Measurements from ENCODE around the gene OSBPL5. TPM values are rescaled to one million over a fixed set of nuclear protein-coding genes. Genes with fewer than 3 reads are reported as not detected.

OSBPL5 gene
- total and polyA plus RNA-seq, 9 of the 15 experiments (the other 6 are each of a cell fraction or from before 2014, with no cell fraction given), result 0.06 to 14.8 (median 3.2) TPM

DNA sequence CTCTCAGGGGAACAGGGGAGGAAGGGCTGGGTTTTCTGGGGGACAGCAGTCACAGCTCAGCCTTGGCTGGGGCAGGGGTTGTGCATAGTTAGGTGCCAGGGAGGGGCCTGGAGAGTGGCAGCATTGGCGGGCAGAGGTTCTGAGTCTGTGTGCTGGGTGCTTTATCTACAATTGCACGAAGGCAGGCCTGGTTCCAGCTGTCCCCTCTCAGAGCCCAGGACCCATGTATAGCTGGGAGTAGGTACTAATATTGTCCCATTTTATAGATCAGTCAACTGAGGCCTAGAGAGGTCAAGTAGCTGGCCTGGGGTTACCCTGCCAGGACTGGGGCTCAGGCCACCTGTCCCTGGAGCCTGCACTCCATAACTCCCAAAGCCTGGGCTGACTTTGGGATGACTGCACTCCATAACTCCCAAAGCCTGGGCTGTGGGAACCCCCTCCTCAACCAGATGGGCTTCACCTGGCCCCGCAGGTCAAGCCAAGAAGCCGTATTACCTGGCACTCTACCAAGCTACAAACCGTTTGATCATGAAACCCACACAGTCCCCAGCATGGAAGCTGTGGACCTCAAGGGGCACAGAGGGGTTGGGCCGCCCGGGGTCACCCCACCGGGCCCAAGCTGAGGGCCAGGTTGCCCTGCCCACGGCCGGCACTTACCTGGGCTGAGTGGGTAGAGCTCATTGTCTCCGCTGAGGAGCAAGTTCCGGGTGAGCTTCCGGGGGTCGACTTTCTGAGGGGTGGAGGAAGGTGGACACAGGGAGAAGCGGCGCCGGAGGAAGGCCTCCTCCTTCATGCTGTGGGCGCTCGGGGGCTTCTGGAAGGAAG lies 36.5 kb downstream of the OSBPL5 start:
- Histone ChIP-seq H3K27me3 (ENCODE audit: control insufficient read depth in 2 of 2, insufficient read depth in 2 of 2, low read length in 2 of 2) (no peaks in the 10 kb centered on the region), H3K27ac (ENCODE audit: extremely low read depth, low read depth, low read length) (no peak overlapping the region), H4K20me1 (replicated peaks; ENCODE audit: control insufficient read depth, insufficient read depth, low read length) (peaks cover 9% of the 10 kb centered on the region; the same call in 1 of the 2 replicates), H3K4me2 (ENCODE audit: insufficient read depth, low read length) (no peak overlapping the region), H3K9ac (ENCODE audit: insufficient read depth in 1 of 2, low read depth in 2 of 2, low read length in 2 of 2) (no peak overlapping the region), H3K79me2 (ENCODE audit: control insufficient read depth, insufficient read depth, low read length) (no peaks in the 10 kb centered on the region), H3K9me3 (replicated peaks; ENCODE audit: control insufficient read depth, insufficient read depth, low read depth, low read length) (no peaks in the 10 kb centered on the region), H3K36me3 (ENCODE audit: control insufficient read depth, insufficient read depth, low read length) (peaks cover 12% of the 10 kb centered on the region; the same call in 1 of the 3 replicates), H3K9me1 (ENCODE audit: control insufficient read depth, insufficient read depth, low read length) (no peaks in the 10 kb centered on the region), H3K4me1 (replicated peaks in 1 of 2; ENCODE audit: control insufficient read depth in 2 of 2, insufficient read depth in 2 of 2, low read length in 2 of 2) (peaks cover 0 to 35% of the 10 kb centered on the region in 2 experiments; a peak in 2 of 5 replicates), H3K4me3 (no peak overlapping the region), H2AFZ (ENCODE audit: low read depth, low read length) (no peak overlapping the region)
- no peak for ATAC-seq
- no TSS peak for BruUV-seq (replicated peaks)
- FAIRE-seq, result no peak
- intact Hi-C loops (cut with micrococcal nuclease) (no loop called here), in situ Hi-C loops (cut with MboI) (no loop called here)
- ChIA-PET POLR2A (interaction anchor here (0.5 to 1.5 kb wide), 3 partner anchors 10 to 199 kb away, joined by 3 to 8 read pairs (median 4); partner anchors contain the start of gene PHLDA2), CTCF (ENCODE audit: low intra/inter-chr PET ratio) (no interaction called here)
- DNase-seq (ENCODE audit: extremely low read depth in 1 of 4, low spot score in 3 of 4), result no peak
- WGBS (ENCODE audit: insufficient coverage, low coverage, missing lambda C conversion rate), result 83% methylated on average over 13 of the region's 19 CpGs
- TF ChIP-seq TAF9B (IDR thresholded peaks at IDR 0.05; ENCODE audit: partially characterized antibody) (no peak), ESRRA (IDR thresholded peaks at IDR 0.05; ENCODE audit: borderline replicate concordance, low read depth) (peak; percentile 72)

DNA sequence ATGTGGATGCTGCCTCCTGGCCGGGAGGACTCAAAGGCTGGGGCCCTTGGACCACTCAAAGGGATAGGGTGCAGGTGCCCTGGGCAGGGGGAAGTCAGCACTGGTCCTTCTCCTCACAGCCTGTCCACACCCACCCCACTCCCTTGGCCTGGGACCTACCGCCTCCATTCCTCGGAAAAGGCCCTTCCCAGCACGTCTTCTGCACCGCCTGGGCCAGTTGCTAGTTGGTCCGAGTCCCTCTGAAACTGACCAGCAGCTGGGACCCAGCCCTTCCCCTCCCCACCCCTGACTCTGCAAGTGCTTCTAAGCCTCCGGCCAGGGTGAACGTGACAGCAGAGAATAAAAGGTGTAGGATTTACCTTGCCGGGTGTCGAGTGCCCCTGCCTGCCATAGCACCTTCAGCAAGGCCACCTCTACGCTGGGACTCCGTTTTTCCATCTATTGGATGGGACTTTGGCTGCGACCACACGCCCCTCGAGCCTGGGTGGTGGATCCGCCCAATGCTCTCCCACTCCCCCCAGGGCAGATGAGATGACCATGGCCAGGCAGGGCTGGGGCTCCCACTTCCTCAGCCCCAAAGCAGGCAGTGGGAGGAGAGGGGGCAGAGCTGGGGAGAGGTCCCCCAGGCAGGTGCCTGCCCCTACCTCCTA lies 37.3 kb downstream of the OSBPL5 start:
- Histone ChIP-seq H2AFZ (ENCODE audit: low read depth, low read length) (no peak overlapping the region), H3K27ac (ENCODE audit: extremely low read depth, low read depth, low read length) (no peak overlapping the region), H3K9me1 (ENCODE audit: control insufficient read depth, insufficient read depth, low read length) (no peaks in the 10 kb centered on the region), H3K27me3 (ENCODE audit: control insufficient read depth in 2 of 2, insufficient read depth in 2 of 2, low read length in 2 of 2) (no peaks in the 10 kb centered on the region), H3K4me1 (replicated peaks in 1 of 2; ENCODE audit: control insufficient read depth in 2 of 2, insufficient read depth in 2 of 2, low read length in 2 of 2) (peaks cover 0 to 34% of the 10 kb centered on the region in 2 experiments; a peak in 2 of 5 replicates), H4K20me1 (replicated peaks; ENCODE audit: control insufficient read depth, insufficient read depth, low read length) (peaks cover 4% of the 10 kb centered on the region; the same call in 1 of the 2 replicates), H3K79me2 (ENCODE audit: control insufficient read depth, insufficient read depth, low read length) (no peaks in the 10 kb centered on the region), H3K9ac (ENCODE audit: insufficient read depth in 1 of 2, low read depth in 2 of 2, low read length in 2 of 2) (0 out of 4 replicates have a peak overlapping the region, but pooled peaks of 1 of the 2 experiments have one; percentile 15), H3K4me3 (no peak overlapping the region), H3K36me3 (ENCODE audit: control insufficient read depth, insufficient read depth, low read length) (peaks cover 12% of the 10 kb centered on the region; the same call in 1 of the 3 replicates), H3K4me2 (ENCODE audit: insufficient read depth, low read length) (no peak overlapping the region), H3K9me3 (replicated peaks; ENCODE audit: control insufficient read depth, insufficient read depth, low read depth, low read length) (no peaks in the 10 kb centered on the region)
- intact Hi-C loops (cut with micrococcal nuclease) (no loop called here), in situ Hi-C loops (cut with MboI) (no loop called here)
- DNase-seq (ENCODE audit: extremely low read depth in 1 of 4, low spot score in 3 of 4) (no peak), ATAC-seq (no peak), FAIRE-seq (no peak)
- 67% methylated on average over 16 of the region's 16 CpGs for WGBS (ENCODE audit: insufficient coverage, low coverage, missing lambda C conversion rate)
- BruUV-seq (replicated peaks), result no TSS peak
- ChIA-PET CTCF (ENCODE audit: low intra/inter-chr PET ratio) (no interaction called here), POLR2A (no interaction called here)
- TF ChIP-seq DACH1 (IDR thresholded peaks at IDR 0.05; ENCODE audit: partially characterized antibody) (no peak), SMC3 (conservative IDR thresholded peaks at IDR 0.05; ENCODE audit: insufficient read depth, low read depth, low read length) (no peak), MAZ (CRISPR knock-in tag; conservative IDR thresholded peaks at IDR 0.05 in 1 of 2, IDR thresholded peaks at IDR 0.05 in 1 of 2) (no peak), ARNT (IDR thresholded peaks at IDR 0.05) (no peak), NCOR1 (IDR thresholded peaks at IDR 0.05) (no peak), FOXJ2 (tag; IDR thresholded peaks at IDR 0.05) (no peak)
- TF ChIP-seq, protein P1, sequence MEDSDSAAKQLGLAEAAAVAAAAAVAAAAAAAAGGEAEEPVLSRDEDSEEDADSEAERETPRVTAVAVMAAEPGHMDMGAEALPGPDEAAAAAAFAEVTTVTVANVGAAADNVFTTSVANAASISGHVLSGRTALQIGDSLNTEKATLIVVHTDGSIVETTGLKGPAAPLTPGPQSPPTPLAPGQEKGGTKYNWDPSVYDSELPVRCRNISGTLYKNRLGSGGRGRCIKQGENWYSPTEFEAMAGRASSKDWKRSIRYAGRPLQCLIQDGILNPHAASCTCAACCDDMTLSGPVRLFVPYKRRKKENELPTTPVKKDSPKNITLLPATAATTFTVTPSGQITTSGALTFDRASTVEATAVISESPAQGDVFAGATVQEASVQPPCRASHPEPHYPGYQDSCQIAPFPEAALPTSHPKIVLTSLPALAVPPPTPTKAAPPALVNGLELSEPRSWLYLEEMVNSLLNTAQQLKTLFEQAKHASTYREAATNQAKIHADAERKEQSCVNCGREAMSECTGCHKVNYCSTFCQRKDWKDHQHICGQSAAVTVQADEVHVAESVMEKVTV (CRISPR knock-in tag; IDR thresholded peaks at IDR 0.05), result no peak
- TF ChIP-seq, protein P2, sequence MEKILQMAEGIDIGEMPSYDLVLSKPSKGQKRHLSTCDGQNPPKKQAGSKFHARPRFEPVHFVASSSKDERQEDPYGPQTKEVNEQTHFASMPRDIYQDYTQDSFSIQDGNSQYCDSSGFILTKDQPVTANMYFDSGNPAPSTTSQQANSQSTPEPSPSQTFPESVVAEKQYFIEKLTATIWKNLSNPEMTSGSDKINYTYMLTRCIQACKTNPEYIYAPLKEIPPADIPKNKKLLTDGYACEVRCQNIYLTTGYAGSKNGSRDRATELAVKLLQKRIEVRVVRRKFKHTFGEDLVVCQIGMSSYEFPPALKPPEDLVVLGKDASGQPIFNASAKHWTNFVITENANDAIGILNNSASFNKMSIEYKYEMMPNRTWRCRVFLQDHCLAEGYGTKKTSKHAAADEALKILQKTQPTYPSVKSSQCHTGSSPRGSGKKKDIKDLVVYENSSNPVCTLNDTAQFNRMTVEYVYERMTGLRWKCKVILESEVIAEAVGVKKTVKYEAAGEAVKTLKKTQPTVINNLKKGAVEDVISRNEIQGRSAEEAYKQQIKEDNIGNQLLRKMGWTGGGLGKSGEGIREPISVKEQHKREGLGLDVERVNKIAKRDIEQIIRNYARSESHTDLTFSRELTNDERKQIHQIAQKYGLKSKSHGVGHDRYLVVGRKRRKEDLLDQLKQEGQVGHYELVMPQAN (IDR thresholded peaks at IDR 0.05; ENCODE audit: borderline replicate concordance), result no peak
